ENCODE measurements around the gene PTPRN2.

DNA sequence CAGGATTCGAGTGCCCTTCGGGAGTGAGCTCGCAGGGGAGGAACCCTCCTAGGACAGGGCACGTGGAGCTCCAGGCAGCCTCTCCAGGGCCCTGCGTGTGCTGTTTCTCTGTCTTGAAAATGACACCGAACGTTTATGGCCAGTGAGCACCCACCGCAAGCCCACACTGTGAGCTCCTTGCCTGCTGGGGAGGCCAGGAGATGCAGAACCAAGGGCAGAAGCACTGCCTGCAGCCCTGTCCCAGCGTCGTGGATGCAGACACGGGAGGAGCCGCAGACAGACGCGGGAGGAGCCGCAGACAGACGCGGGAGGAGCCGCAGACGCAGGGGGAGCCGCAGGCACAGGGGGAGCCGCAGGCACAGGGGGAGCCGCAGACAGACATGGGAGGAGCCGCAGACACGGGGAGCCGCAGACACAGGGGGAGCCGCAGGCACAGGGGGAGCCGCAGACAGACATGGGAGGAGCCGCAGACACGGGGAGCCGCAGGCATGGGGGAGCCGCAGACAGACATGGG lies 314.4 kb downstream of the PTPRN2 start:
- TF ChIP-seq, protein P1, sequence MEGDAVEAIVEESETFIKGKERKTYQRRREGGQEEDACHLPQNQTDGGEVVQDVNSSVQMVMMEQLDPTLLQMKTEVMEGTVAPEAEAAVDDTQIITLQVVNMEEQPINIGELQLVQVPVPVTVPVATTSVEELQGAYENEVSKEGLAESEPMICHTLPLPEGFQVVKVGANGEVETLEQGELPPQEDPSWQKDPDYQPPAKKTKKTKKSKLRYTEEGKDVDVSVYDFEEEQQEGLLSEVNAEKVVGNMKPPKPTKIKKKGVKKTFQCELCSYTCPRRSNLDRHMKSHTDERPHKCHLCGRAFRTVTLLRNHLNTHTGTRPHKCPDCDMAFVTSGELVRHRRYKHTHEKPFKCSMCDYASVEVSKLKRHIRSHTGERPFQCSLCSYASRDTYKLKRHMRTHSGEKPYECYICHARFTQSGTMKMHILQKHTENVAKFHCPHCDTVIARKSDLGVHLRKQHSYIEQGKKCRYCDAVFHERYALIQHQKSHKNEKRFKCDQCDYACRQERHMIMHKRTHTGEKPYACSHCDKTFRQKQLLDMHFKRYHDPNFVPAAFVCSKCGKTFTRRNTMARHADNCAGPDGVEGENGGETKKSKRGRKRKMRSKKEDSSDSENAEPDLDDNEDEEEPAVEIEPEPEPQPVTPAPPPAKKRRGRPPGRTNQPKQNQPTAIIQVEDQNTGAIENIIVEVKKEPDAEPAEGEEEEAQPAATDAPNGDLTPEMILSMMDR (IDR thresholded peaks at IDR 0.05; ENCODE audit: extremely low read depth in 1 of 2, insufficient read depth in 1 of 2, low read depth in 1 of 2, low read length in 2 of 2): no peak
- no peak for TF ChIP-seq JUN (IDR thresholded peaks at IDR 0.05; ENCODE audit: borderline replicate concordance, insufficient read depth, insufficient read length, low read depth)
- TF ChIP-seq POLR2A (IDR thresholded peaks at IDR 0.05; ENCODE audit: low read depth, low read length): no peak
- TF ChIP-seq EZH2 (IDR thresholded peaks at IDR 0.05; ENCODE audit: borderline replicate concordance, low read depth, low read length, severe bottlenecking): no peak
- TF ChIP-seq POLR2AphosphoS5 (IDR thresholded peaks at IDR 0.05; ENCODE audit: insufficient read depth, low read depth, low read length): no peak
- no peak for TF ChIP-seq FOS (IDR thresholded peaks at IDR 0.05; ENCODE audit: borderline replicate concordance, insufficient read depth, low read length)
- TF ChIP-seq, protein P2, sequence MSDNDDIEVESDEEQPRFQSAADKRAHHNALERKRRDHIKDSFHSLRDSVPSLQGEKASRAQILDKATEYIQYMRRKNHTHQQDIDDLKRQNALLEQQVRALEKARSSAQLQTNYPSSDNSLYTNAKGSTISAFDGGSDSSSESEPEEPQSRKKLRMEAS (IDR thresholded peaks at IDR 0.05; ENCODE audit: insufficient read depth, insufficient read length): no peak
- TF ChIP-seq GATA2 (IDR thresholded peaks at IDR 0.05; ENCODE audit: insufficient read depth, insufficient read length, low read depth, low read length): no peak

Data from endothelial cell of umbilical vein (primary cell).